BE2C (cell line): ENCODE measurements around the gene PITPNM2.

Experiments used
- DNase-seq: peaks from one replicate; pipeline ENCODE4 v3.0.0-alpha.2; 2020
- H3K27me3 ChIP-seq: fragments of 250-450 bp; sonication (Bioruptor Pico); 2 replicates; pipeline ENCODE4 v1.5.1; 2020; ENCODE audit warnings: mild to moderate bottlenecking
- H3K36me3 ChIP-seq: fragments of 250-450 bp; sonication (Bioruptor Pico); 2 replicates; pipeline ENCODE4 v1.5.1; 2020; ENCODE audit warnings: mild to moderate bottlenecking
- H3K4me1 ChIP-seq: fragments of 250-450 bp; sonication (Bioruptor Pico); 2 replicates; pipeline ENCODE4 v1.5.1; 2020
- H3K4me3 ChIP-seq: 2 replicates; pipeline ENCODE4 v1.5.1; 2011; ENCODE audit warnings: low read depth, low read length
- H3K9me3 ChIP-seq: fragments of 250-450 bp; sonication (Bioruptor Pico); 2 replicates; pipeline ENCODE4 v1.5.1; 2020
- CTCF ChIP-seq: IDR thresholded peaks from 2 replicates; pipeline ENCODE4 v1.5.1; 2012; ENCODE audit warnings: mild to moderate bottlenecking, low read depth, low read length

PITPNM2 gene

GRCh38 chr12:123101526-123101925, 49.4 kb downstream of the PITPNM2 start:
- Histone ChIP-seq H3K36me3 (no peaks in the 10 kb centered on the region), H3K4me3 (no peak overlapping the region), H3K27me3 (no peaks in the 10 kb centered on the region), H3K9me3 (no peaks in the 10 kb centered on the region), H3K4me1 (peaks cover 11% of the 10 kb centered on the region; the same call in 1 of the 2 replicates)
- no peak for TF ChIP-seq CTCF
- no peak for DNase-seq
